B cell (primary cell): ENCODE data around the gene HYLS1.

Experiments used
- EZH2 ChIP-seq: IDR thresholded peaks from 2 replicates; pipeline ENCODE4 v1.6.1; 2012; ENCODE audit warnings: borderline replicate concordance, low read depth, mild to moderate bottlenecking, moderate library complexity, low read length; ENCODE audit not compliant: insufficient read depth, poor library complexity, severe bottlenecking
- TF ChIP-seq, protein P1 (sequence below): fragments of 200-600 bp; IDR thresholded peaks from one replicate; pipeline ENCODE4 v1.8.0; 2022; ENCODE audit warnings: antibody characterized with exemption, mild to moderate bottlenecking

- TF ChIP-seq, protein P1, sequence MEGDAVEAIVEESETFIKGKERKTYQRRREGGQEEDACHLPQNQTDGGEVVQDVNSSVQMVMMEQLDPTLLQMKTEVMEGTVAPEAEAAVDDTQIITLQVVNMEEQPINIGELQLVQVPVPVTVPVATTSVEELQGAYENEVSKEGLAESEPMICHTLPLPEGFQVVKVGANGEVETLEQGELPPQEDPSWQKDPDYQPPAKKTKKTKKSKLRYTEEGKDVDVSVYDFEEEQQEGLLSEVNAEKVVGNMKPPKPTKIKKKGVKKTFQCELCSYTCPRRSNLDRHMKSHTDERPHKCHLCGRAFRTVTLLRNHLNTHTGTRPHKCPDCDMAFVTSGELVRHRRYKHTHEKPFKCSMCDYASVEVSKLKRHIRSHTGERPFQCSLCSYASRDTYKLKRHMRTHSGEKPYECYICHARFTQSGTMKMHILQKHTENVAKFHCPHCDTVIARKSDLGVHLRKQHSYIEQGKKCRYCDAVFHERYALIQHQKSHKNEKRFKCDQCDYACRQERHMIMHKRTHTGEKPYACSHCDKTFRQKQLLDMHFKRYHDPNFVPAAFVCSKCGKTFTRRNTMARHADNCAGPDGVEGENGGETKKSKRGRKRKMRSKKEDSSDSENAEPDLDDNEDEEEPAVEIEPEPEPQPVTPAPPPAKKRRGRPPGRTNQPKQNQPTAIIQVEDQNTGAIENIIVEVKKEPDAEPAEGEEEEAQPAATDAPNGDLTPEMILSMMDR, result no peak
- no peak for TF ChIP-seq EZH2
Observed at GRCh38 chr11:125947419-125948277, 60.2 kb downstream of the HYLS1 start.
